Stimulated activated naive CD8-positive, alpha-beta T cell treated with anti-CD3 and anti-CD28 coated beads, Interleukin-15, Interleukin-2, amounts not matched to agents 100 U/mL and 50 U/mL, for 24 hours (primary cell): ENCODE measurements around the gene UCP2.
"Not testable (repeated sequence)": the region's sequence is repeated elsewhere in the genome, so short reads cannot be mapped to it uniquely, and the experiment has no call there.

Experiments used
- ATAC-seq: fragments of 150-1000 bp; cut with Tn5 transposase; one replicate; pipeline ENCODE4 v1.10.0; 2021
- DNase-seq: peaks from one replicate; pipeline ENCODE4 v3.0.0; 2021

The UCP2 gene

DNA sequence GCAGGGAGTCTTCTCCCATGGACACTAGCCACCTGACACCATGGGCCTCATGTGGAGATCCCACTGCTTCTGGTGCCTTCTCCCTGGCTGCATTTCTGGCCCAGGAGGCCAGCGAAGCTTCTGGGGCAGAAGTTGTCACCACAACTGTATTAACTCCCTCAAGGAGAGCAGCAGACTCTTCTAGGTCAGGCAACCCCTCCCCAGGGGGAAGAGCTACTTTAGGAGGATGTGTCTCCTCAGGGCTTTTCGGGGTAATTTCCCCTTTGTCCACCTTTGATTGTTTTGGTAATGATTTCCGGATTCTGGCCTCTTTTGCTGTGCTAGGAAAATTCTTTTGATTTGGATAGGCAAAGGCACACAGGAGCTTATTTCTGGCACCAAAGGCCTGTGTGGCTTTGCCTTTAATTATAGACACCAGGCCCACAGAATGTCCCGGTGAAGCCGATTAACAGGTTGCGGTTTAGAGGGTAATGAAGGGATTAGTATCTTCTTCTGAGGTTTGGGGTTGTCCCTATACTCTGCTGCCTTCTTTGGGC is 8.9 kb upstream of the UCP2 start:
- DNase-seq: no peak
- ATAC-seq: no peak

DNA sequence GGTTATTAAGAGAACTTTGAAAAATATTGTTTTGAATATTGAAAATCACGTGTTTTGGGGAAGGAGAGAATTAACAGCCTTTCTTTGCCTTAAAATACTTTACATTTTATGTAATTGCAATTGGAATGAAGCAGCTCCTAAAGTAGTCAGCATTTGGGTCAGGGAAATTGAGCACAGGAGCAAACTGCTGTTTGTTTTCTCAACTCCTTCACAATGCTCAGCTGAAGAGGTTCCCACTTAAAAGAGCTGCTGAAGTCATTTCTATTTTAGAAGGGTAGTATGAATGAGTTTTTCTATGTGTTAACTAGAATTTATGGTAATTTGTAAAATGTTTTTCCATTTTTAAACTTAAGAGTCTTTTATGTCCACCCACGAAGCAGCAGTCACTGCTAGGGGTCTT is 8.1 kb upstream of the UCP2 start:
- DNase-seq (no peak), ATAC-seq (no peak)

DNA sequence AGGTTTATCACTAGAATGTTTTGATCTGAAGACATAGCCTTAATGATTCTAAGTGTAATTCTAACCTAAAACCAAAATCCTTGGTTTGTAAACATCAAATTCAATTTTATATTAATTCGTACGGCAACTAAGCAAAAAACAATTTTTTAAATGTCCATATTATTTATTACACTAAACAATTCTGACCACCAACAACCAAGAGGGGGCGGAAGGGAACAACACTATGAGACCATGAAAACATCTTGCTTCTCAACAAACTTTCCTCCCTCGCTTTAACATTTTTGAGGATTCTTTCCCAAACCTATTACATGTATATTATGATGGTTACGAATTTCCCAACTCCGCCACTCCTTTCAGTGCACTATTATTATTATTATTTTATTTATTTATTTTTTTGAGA is 6.5 kb upstream of the UCP2 start:
- DNase-seq (no peak), ATAC-seq (no peak)

DNA sequence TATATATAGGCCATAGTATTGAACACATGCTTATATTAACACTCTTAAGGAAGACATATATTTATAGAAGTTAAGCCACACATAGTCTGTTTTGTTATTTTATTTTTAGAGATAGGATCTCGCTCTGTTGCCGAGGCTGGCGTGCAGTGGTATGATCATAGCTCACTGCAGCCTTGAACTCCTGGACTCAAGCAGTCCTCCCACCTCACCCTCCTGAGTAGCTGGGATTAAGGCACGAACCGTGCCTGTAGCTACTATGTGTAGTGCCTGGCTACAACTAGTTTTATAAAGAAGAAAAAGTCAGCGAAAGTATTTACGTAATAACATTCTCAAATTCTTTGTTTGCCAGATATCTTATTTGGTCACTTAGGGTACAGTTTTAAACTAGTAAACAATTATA is 5.6 kb upstream of the UCP2 start:
- no peak for ATAC-seq
- DNase-seq: no peak

DNA sequence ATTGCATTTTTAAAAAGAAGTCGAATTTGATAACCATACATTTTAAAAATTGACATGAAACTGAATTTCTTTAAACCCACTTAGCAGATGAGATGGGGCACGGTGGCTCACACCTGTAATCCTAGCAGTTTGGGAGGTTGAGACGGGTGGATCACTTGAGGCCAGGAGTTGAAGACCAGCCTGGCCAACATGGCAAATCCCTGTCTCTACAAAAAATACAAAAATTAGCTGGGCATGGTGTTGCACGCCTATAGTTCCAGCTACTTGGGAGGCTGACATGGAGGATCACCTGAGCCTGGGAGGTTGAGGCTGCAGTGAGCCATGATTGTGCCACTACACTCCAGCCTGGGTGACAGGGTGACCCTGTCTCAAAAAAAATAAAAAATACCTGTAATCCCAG is 3.0 kb upstream of the UCP2 start:
- ATAC-seq, DNase-seq: not testable (repeated sequence)

DNA sequence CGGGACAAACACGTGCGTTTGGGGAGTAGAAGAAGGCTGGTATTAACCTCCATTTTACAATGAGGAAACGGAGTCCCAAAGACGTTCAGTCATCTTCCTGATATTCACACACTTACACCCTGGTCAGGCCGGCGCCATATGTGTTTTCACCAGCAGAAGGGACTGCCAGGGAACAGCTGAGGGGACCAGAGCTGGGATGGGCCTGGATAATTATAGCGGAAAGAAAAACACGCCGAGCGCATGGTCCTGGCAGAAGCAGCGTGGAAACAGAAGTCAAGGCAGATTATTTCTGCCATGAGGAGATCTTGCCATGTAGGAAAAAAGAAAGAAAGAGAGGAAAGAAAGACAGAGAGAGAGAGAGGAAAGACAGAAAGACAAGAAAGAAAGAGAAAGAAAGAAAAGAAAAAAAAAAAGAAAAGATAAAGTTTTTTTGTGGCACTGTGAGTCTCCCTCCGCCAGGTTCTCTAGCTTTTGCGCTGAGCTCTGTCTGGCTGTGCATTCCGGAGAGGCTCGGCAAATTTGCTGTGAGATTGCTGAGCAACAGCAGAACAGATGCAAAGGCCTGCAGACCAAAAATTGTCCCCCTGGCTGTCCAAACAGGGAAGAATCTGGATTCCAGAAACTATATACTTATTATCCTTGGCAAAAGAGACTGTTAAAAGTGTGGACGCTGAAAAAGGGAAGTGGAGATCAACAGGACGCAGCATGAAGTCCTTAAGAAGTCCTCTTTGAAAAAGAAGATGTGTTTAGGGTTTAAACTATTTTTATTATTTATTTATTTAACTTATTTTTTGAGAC is 1.3 kb upstream of the UCP2 start:
- ATAC-seq (no peak), DNase-seq (no peak)

DNA sequence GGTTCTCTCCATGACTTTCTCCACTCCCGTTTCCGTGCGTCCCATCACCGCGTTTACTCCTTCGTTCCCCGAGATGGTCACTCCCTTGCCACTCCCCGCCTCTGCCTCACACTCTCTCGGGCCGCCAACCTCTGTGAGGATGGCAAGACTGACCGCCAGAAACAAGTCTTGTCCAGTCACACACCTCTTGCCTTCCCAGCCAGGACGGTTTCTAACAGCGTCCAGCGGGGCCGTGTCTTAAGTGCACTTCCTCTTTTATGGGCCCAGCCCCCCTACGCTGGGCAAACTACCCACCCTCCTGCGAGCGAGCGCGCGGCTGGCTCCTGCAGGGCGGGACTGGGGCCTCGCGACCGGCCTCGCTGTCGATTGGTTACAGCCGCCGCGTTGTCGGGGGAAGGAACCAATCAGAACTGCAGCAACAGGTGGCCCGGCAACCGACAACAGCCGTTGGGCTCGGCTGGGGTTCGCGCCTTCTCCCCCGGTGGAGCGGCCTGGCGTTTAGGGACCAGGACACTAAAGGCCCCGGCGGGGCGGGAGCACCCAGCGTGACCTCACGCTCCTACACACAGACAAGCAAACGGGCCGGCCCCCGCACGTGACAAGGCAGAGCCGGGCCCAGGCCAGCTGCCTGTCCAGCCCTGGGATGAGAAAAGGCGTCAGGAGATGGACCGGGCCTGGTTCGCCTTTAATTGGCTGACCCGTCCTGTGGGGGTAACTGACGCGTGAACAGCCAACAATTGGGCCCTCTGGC is 522 bp upstream of the UCP2 start:
- ATAC-seq (peak; percentile 88), DNase-seq (peak; percentile 95)

DNA sequence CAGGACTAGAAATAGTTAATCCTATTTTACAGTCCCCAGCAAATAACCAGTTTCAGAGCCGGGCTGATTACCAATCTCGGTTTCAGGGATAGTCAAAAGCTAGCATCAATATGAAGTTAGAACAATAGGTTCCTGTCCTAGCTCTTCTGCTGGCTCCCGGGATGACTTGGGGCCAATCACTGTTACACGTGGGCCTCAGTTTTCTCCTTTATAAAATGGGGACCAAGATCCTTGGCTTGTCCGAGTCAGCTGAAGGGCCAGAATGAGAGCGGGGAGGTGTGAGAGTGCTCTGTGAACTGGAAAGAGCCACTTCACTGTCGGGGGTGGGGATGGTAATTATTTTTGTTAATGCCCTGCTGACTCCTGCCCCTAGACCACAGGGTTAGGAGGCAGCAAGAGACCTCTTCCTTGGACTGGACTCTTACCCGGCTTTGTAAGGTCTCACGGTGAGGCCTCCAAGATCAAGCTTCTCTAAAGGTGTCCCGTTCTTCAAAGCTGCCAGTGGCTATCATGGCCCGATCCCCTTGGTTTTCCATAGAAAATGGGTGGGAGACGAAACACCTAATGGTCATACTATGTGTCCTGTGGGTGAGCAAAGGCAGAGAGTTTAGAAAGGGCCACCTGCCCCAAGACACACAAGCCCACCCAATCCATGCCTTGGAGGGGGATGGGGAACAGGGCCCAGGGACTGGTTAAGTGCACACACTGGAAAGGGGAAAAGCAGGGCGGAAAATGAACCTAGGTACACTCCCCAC is 1.4 kb downstream of the UCP2 start:
- ATAC-seq (no peak), DNase-seq (no peak)

DNA sequence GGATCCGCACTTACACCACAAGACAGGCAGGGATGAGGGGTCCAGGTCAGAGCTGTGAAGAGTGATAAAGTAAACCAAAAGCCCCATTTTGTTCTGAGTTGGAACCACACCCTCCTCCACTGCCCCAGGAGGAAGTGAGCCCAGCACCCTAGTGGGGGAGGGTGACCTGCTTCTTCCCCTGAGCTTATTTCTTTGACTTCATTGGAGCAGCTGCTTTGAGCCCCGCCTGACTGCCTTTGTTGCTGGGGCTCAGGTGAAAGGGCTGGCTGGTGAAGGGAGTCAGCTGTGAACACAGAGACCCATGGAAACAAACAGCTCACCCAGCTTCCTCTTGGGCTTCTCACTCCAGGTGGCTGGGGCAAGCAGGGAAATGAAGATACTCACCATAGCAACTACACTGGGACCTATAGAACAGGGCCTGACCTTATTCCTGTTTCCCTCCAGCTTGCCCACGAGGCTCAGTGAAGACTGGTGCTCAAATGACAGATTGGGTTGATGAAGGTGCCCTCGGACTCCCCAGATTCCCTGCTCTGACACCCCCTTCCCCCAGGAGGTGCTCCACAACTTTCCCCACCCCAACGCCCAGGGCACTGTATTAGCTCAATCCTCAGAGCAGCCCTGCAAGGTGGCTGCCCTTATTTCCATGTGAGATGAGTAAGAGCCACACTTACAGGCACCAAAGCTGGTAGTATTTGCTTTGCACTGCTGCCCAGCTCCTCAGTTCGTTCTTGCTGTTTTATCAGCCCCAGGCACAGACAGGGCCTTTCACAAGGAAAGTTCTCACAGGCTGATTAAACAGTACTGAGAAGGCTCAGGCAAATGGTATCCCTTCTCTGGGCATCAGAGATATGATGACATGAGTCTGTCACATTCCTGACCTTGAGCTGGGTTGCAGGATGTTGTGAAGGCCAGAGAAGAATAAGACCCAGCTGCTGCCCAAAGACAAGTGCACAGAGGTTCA is 2.4 kb downstream of the UCP2 start:
- ATAC-seq (peak; percentile 24), DNase-seq (peak; percentile 74)

DNA sequence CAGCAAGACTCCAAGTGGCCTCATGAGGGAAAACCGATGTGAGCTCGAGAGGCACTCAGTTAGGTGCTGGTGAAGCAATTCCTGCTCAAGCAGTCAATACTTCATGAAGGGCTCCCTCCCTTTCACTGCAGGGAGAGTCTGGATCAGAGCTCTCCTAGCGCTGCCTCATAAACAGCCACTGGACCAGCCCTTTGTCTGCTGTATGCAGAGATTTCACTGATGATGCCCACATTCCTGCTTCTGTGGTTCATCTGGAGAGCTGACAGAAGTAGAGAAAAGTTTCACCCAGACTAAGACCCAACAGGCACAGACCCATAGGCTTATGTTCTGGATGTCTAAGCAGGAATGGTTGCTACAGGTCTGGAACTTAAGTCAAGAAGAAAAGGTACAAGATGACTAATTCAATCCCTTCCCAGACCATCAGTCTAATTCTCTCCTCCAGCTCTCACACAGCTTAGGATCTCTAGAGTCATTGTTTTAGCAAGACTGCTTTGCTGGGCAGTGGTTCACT is 4.0 kb downstream of the UCP2 start:
- no peak for DNase-seq
- no peak for ATAC-seq

DNA sequence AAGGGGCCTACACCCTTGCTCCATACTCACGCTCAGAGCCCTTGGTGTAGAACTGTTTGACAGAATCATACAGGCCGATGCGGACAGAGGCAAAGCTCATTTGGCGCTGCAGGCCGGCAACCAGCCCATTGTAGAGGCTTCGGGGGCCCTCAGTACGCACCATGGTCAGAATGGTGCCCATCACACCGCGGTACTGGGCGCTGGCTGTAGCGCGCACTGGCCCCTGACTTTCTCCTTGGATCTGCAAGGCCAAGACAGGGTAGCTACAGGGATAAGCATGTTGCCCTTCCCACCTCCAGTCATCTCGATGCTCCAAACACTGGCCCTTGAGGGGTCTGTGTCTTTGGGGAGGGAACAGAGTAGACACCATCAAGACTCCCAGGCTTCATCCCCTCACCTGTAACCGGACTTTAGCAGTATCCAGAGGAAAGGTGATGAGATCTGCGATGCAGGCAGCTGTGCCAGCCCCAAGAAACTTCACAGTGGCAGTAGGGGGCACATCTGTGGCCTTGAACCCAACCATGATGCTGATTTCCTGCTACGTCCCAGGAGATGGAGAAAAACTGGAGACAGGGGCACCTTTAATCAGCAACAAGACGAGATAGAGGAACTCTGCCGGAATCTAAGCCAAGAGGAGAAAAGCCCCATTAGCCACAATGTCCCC is 4.7 kb downstream of the UCP2 start:
- DNase-seq: no peak
- no peak for ATAC-seq

DNA sequence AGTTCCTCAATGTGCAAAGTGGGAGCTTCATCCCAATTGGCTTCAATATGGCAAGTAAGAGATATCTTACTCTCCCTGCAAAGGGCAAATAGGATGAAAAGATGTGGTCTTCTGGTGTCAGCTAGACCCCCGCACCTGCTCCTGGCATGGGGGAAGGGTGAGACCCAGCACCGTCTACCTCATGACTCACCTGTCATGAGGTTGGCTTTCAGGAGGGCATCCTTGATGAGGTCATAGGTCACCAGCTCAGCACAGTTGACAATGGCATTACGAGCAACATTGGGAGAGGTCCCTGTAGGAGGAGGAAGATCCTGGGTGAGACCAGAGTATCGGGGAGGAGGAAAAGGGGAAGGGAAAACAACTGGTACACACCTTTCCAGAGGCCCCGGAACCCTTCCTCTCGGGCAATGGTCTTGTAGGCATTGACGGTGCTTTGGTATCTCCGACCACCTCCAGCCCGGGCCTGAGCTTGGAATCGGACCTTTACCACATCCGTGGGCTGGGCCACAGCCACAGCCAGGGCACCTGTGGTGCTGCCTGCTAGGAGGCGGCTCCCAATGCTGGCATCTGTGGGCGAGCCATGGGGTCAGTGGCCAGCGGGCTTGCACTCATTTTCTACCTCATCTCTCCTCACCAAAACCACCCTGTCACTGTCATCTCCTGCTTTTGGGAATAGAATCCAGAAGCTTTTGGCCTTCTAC is 6.0 kb downstream of the UCP2 start:
- DNase-seq (no peak), ATAC-seq (no peak)

DNA sequence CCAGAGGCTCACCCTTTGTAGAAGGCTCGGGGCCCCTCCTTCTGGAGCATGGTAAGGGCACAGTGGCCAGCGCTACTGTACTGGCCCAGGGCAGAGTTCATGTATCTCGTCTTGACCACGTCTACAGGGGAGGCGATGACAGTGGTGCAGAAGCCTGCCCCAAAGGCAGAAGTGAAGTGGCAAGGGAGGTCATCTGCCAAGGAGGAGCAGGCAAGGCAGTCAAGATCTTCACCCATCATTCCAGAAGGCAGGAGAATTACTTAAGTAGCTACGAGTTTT is 7.2 kb downstream of the UCP2 start:
- ATAC-seq: no peak

DNA sequence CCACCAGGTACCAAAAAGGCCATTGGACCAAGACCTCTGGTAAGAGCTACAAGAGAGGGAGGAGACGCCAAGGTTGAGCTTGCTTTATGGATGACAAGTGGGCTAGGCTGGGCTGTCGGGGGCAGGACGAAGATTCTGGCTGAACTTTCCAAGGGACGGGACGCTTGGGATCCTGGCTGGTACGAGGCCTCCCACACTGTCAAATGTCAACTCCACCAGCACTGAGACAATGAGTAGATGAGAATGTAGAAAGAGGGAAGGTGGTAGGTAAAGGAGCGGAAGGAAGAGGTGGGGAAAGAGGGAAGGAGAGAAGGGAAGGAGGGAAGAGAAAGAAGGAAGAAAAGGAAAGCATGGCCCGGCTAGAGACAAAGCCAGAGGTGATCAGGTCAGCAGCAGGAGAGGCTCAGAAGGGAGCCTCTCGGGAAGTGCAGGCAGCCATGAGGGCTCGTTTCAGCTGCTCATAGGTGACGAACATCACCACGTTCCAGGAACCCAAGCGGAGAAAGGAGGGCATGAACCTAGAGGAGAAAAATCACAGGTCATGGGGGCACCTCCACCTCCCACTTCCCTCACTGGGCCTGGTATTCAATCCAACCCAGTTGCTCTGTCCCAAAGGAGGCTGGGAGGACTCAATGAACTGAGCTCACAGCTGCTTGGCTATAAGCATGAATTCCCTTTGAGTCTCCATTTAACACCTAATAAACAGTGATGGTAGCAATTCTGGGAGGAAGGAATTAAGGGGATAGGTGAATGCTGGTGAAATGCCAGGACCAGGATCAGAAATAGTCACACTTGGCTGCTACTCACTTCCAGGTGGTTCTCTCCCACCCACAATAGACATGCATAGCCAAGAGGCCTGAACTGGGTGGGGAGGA is 7.8 kb downstream of the UCP2 start:
- DNase-seq (no peak), ATAC-seq (no peak)

More for the DNA sequence above, 7.2 kb downstream of the UCP2 start:
- DNase-seq: no peak

DNA sequence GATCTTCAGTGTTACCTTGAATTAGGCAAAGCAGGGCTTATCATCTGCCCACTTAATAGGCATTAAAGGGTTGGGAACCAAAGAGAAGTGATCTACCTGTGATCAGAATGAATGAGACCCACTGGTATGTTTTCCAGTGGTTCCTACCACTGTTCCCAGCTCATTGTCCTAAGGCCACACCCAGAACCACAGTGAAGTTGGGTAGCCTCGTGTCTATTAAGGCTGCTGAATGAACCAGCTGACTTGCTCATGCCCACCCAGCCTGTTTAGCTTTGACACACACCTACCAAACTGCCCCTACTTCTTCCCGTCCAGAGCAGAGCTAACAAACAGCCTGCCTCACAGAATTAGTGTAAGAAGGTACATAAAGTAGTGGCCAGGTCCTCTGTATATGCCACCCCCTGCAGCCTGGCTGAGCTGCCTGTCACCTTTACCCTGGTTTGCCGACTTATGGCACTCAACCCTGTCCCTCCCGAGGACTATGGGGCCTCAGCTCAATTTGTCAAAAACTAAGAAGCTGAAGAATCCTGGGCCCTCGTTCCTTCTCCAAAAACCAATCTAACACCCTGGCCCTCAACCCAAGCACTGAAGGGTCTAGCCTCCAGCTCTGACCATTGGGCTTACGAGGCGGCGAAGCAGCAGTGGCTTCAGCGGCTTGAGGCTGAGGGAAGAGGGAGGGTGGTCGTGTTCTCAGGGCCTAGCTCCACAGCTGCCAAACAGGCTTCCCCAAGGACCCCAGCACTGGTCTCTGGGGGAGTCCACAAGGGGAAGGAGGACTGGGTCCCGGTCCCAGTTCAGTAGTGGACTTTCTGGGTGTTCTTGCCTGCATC is 9.8 kb downstream of the UCP2 start:
- no peak for ATAC-seq
- no peak for DNase-seq

DNA sequence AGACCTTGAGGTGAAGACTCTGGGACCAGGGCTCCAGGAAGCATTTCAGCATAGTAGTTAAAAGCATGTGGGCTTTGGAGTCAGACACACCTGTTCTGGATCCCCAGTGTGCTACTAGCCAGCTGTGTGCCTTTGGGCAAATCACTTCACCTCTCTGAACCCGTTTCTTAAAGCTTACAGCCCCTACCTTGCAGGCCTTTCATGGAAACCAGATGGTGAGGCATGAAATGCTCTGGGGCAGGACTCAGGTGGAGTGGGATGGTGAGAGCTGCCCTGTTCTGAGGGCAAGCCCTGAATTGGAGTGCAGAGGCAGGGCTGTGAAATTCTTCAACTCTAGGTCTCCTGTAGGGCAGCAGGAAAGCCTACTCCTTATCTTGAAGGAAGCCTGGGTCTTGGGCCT is 10.5 kb downstream of the UCP2 start:
- no peak for ATAC-seq
- no peak for DNase-seq

DNA sequence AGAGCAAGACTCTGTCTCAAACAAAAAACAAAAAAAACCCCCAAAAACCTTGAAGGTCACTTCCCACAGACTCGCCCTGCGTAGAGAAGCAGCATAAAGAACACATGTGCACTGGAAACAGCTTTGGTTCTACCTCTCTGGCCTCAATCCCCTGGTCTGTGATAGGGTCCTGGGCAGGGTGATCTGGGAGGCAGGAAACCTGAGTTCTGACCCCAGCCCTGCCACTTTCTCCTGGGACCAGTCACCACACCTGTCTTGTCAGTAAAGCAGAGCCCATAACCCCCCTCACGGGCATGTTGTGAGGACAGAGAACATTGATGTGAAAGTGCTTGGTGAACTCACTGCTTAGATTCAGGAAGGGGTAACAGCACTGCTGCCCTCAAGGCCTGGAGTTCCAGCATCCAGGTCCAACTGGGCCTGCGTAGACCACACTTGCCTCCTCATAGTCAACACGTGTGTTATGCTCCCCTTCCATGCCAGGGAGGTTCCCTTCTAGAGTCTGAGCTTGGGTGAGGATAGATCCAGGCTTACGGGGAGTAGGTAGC is 11.4 kb downstream of the UCP2 start:
- no peak for DNase-seq
- peak; percentile 10 for ATAC-seq
